CD4-positive, alpha-beta T cell treated with Interleukin-10 for 1 hour (primary cell): Measurements from ENCODE around the gene RNF112.
"Not testable (repeated sequence)": the region's sequence is repeated elsewhere in the genome, so short reads cannot be mapped to it uniquely, and the experiment has no call there.

Source experiments
- DNase-seq: peaks from one replicate; pipeline ENCODE4 v3.0.0-alpha.2; 2020

Gene RNF112

DNA sequence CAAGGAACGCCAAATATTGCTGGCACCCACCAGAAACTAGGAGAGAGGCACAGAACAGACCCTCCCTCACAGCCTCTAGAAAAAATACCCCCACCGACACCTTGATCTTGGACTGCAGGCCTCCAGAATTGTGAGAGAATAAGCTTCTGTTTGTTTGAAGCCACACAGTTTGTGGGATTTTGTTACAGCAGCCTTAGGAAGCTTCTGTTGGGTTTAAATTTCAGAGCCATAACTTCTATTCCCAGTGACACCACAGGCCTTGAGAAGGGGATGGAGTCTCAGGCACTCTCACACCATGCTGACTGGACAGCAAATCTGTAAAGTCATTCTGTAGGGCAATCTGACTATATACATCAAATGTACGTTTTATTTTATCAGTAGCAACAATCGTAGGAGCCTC lies 38.6 kb downstream of the RNF112 start:
- no peak for DNase-seq

DNA sequence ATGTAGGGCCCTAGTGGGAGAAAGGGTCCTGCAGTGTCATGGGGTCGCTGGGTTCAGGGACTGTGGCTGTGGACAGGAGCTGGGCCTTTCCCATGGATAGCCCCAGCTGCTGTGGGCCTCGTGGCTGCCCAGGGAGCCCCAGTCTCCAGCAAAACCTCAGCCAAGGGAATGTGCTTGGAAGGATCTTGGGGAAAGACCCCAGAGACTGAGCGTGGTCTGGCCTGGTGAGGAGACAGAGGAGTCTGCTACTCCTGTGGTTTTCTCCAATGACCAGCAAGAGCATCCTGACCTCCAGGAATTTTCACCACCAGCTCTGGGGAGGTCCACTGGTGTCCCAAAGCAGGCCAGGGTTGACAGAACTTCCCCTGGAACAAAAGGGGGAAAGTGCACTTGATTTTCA lies 42.3 kb downstream of the RNF112 start:
- no peak for DNase-seq

DNA sequence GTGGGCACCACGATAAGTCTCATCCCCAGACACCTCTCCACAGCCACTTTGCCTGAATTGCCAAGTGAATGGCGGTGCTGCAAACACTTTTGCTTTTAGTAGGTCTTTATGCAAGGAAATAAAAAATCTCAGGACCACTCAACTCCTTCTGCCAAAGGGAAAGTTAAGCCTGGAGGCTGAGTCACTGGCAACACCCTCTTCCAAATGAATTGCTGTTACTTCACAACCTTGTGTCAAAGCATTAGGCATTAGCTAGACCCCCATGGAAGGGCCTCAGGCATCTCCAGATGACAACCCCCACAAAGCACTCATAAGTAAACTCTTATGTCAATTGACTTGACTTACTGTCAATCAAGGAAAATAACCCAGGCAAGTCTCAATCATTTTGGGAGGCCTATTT lies 43.0 kb downstream of the RNF112 start:
- DNase-seq: no peak

DNA sequence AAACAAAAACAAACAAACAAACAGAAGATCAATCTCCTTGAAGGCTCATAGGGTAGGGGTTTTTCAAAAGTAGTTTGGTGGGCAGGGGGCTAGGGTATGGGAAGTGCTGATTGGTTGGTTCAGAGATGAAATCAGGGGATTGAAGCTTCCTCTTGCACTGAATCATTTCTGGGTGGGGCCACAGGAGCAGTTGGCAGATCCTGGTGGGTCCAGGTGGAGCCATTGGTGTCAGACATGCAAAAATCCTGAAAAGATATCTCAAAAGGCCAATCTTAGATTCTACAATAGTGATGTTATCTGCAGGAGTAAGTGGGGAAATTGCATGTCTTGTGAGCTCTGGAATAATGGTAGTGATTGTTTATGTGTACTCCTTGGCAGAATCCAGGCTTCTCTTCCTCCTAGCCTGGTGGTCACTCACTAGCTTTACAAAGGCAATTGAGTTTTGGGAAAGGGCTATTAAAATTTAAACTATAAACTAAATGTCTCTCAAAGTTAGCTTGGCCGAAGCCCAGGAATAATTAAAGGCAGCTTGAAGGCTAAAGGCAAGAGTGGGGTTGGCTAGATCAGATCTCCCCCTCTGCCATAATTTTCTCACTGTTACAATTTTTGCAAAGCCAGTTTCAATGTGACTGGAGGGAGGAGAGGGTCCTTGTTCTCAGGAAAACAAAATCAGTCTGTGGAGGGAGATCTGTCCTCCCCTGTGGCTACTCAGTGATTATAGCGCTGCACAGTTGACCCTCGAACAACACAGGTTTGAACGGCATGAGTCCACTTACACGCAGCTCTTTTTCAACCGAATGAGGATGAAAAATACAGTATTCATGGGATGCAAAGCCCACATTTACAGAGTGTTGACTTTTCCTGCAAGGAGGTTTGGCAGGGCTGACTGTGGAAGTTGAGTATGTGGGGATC lies 45.2 kb downstream of the RNF112 start:
- no peak for DNase-seq

DNA sequence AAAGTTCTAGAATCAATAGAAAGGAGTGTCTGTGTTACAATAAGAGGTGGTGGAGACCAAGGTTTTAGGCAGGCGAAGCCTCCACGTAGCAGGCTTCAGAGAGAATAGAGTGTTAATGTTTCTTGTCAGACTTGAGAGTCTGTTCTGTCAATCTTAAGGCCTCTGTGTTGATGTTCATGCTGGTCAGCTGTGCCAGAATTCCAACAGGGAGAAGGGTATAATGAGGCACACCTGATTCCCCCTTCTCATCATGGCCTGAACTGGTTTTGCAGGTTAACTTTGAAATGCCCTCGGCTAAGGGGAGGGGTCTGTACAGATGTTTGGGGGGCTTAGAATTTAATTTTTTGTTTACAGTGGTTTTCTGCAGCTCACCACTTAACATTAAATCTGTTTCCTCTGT lies 46.0 kb downstream of the RNF112 start:
- DNase-seq: no peak

- DNase-seq: no peak
Measured at GRCh38 chr17:19457830-19458271, 46.8 kb downstream of the RNF112 start.

GRCh38 chr17:19458481-19458880 lies 47.4 kb downstream of the RNF112 start:
- not testable (repeated sequence) for DNase-seq

- not testable (repeated sequence) for DNase-seq
Measured at GRCh38 chr17:19459018-19459655, 48.1 kb downstream of the RNF112 start.

DNA sequence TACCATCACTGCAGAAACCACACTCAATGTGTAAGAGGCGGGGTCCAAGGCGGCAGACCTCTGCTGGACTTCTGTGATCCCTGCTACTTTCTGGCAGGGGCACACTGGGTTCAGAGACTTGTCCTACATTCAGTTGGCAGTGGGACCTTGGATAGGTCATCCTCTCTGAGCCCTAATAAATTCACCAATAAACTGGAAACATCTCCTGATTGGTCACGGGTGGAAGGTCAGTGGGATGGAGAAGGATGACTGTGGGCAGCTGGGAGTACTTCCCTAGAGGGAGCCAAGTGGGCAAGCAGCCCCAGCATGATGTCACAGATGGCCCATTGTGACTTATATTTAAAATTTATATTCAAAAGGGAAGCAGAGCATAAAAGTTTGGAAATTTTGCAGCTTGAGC lies 49.7 kb downstream of the RNF112 start:
- DNase-seq: no peak

DNA sequence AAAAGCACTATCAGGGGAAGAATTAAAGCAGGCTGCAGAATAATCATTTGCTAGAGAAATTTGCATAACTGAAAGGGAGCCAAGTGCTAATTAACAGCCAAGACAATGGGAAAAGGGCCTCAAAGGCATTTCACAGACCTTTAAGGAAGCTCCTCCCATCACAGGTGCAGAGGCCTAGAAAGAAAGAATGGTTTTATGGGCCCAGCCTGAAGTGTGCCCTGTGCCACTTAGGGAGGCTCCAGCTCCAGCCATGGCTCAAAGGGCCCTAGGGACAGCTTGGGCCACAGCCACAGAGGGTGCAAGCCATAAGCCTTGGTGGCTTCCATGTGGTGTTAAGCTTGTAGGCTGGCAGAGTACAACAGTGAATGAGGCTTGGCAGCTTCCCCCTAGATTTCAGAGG lies 50.1 kb downstream of the RNF112 start:
- DNase-seq: no peak

DNA sequence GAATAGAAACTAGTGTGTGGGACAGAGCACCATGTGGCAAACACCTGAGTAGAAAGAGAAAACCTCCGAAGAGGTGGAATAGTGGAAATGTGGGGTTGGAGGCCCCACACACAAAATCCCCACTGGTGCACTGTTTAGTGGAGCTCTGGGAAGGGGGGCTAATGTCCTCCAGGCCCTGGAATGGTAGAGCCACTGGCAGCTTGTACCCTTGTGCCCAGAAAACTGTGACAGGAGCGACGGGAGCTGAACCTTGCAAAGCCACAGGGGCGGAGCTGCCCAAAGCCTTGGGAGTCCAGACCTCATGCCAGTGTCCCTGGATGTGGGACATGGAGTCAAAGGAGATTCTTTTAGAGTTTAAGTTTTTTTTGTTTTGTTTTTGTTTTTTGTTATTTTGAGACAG lies 50.6 kb downstream of the RNF112 start:
- no peak for DNase-seq

DNA sequence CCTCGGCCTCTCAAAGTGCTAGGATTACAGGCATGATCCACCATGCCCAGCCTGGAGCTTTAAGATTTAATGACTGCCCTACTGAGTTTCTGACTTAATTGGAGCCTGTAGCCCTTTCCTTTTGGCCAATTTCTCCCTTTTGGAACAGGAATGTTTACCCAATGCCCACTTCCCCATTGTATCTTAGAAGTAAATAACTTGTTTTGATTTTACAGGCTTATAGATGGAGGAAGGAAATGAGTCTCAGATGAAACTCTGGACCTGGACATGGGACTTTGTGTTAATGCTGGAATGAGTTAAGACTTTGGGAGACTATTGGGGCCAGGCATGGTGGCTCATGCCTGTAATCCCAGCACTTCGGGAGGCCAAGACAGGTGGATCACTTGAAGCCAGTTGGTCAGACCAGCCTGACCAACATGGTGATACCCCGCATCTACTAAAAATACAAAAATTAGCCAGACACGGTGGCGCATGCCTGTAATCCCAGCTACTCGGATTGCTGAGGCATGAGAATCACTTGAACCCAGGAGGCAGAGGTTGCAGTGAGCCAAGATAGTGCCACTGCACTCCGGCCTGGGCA lies 51.5 kb downstream of the RNF112 start:
- DNase-seq: not testable (repeated sequence)

GRCh38 chr17:19464031-19465026 lies 53.3 kb downstream of the RNF112 start:
- DNase-seq: no peak
